ENCODE results near the gene PABPC1L. TPM values are rescaled to one million over a fixed set of nuclear protein-coding genes. Genes with fewer than 3 reads are reported as not detected.

PABPC1L gene
- total RNA-seq, 3 donors from 2014 or later (not counting 1 experiment from before 2014, with no cell fraction given) = 31.7 to 64.9 (median 48.1) TPM

- no peaks in the 10 kb centered on the region for H3K9me3 Mint-ChIP-seq
- ATAC-seq = no peak
- Histone ChIP-seq H3K27me3 (ENCODE audit: control insufficient read depth, insufficient read depth, low read length) (no peaks in the 10 kb centered on the region), H3K4me1 (ENCODE audit: control insufficient read depth, insufficient read depth, low read length) (no peaks in the 10 kb centered on the region), H3K36me3 (ENCODE audit: control insufficient read depth, insufficient read depth, low read length) (peaks cover 9% of the 10 kb centered on the region), H3K9me3 (ENCODE audit: control insufficient read depth, insufficient read depth, low read length) (no peaks in the 10 kb centered on the region), H3K27ac (ENCODE audit: low read length) (no peak overlapping the region), H3K4me3 (ENCODE audit: low read length) (no peak overlapping the region)
- no peaks in the 10 kb centered on the region for H3K27me3 Mint-ChIP-seq (ENCODE audit: low read depth in 2 of 2)
- DNase-seq = no peak
- H3K27ac Mint-ChIP-seq = no peak overlapping the region
- no peaks in the 10 kb centered on the region for H3K4me1 Mint-ChIP-seq
- H3K4me3 Mint-ChIP-seq = no peak overlapping the region
- TF ChIP-seq CTCF (IDR thresholded peaks at IDR 0.05) = no peak
- no peaks in the 10 kb centered on the region for H3K36me3 Mint-ChIP-seq
- intact Hi-C loops (cut with micrococcal nuclease) = no loop called here
- WGBS (ENCODE audit: insufficient coverage) = 96% methylated on average over 3 of the region's 3 CpGs
Observed at GRCh38 chr20:44918342-44918741, 8.5 kb downstream of the PABPC1L start.

- Histone ChIP-seq H3K27ac (ENCODE audit: low read length) (no peak overlapping the region), H3K9me3 (ENCODE audit: control insufficient read depth, insufficient read depth, low read length) (no peaks in the 10 kb centered on the region), H3K27me3 (ENCODE audit: control insufficient read depth, insufficient read depth, low read length) (no peaks in the 10 kb centered on the region), H3K36me3 (ENCODE audit: control insufficient read depth, insufficient read depth, low read length) (peaks cover 9% of the 10 kb centered on the region), H3K4me1 (ENCODE audit: control insufficient read depth, insufficient read depth, low read length) (no peaks in the 10 kb centered on the region), H3K4me3 (ENCODE audit: low read length) (no peak overlapping the region)
- TF ChIP-seq CTCF (IDR thresholded peaks at IDR 0.05) = no peak
- DNase-seq (no peak), ATAC-seq (no peak)
- intact Hi-C loops (cut with micrococcal nuclease) = no loop called here
- Mint-ChIP-seq H3K36me3 (no peaks in the 10 kb centered on the region), H3K27me3 (ENCODE audit: low read depth in 2 of 2) (no peaks in the 10 kb centered on the region), H3K4me1 (no peaks in the 10 kb centered on the region), H3K4me3 (no peak overlapping the region), H3K27ac (no peak overlapping the region), H3K9me3 (no peaks in the 10 kb centered on the region)
- 95% methylated on average over 10 of the region's 10 CpGs for WGBS (ENCODE audit: insufficient coverage)
Observed at GRCh38 chr20:44918761-44919160, 8.9 kb downstream of the PABPC1L start.

GRCh38 chr20:44921447-44921846 lies 11.6 kb downstream of the PABPC1L start:
- Histone ChIP-seq H3K36me3 (ENCODE audit: control insufficient read depth, insufficient read depth, low read length) (peaks cover 9% of the 10 kb centered on the region), H3K27me3 (ENCODE audit: control insufficient read depth, insufficient read depth, low read length) (no peaks in the 10 kb centered on the region), H3K9me3 (ENCODE audit: control insufficient read depth, insufficient read depth, low read length) (no peaks in the 10 kb centered on the region), H3K4me3 (ENCODE audit: low read length) (no peak overlapping the region), H3K27ac (ENCODE audit: low read length) (no peak overlapping the region), H3K4me1 (ENCODE audit: control insufficient read depth, insufficient read depth, low read length) (no peaks in the 10 kb centered on the region)
- TF ChIP-seq CTCF (IDR thresholded peaks at IDR 0.05) = no peak
- ATAC-seq = no peak
- WGBS (ENCODE audit: insufficient coverage) = 98% methylated on average over 14 of the region's 14 CpGs
- no peak overlapping the region for H3K27ac Mint-ChIP-seq
- H3K9me3 Mint-ChIP-seq = no peaks in the 10 kb centered on the region
- no peak for DNase-seq
- no peaks in the 10 kb centered on the region for H3K36me3 Mint-ChIP-seq
- no peaks in the 10 kb centered on the region for H3K27me3 Mint-ChIP-seq (ENCODE audit: low read depth in 2 of 2)
- no peaks in the 10 kb centered on the region for H3K4me1 Mint-ChIP-seq
- no peak overlapping the region for H3K4me3 Mint-ChIP-seq
- intact Hi-C loops (cut with micrococcal nuclease) = no loop called here

GRCh38 chr20:44924541-44924940 lies 14.7 kb downstream of the PABPC1L start:
- no peak overlapping the region for H3K27ac ChIP-seq (ENCODE audit: low read length)
- no peak overlapping the region for H3K4me3 ChIP-seq (ENCODE audit: low read length)
- H3K27me3 ChIP-seq (ENCODE audit: control insufficient read depth, insufficient read depth, low read length) = no peaks in the 10 kb centered on the region
- peaks cover 6% of the 10 kb centered on the region for H3K36me3 ChIP-seq (ENCODE audit: control insufficient read depth, insufficient read depth, low read length)
- intact Hi-C loops (cut with micrococcal nuclease) = no loop called here
- no peaks in the 10 kb centered on the region for H3K9me3 ChIP-seq (ENCODE audit: control insufficient read depth, insufficient read depth, low read length)
- no peaks in the 10 kb centered on the region for H3K27me3 Mint-ChIP-seq (ENCODE audit: low read depth in 2 of 2)
- no peaks in the 10 kb centered on the region for H3K36me3 Mint-ChIP-seq
- WGBS (ENCODE audit: insufficient coverage) = 98% methylated on average over 4 of the region's 4 CpGs
- no peak overlapping the region for H3K27ac Mint-ChIP-seq
- no peaks in the 10 kb centered on the region for H3K4me1 ChIP-seq (ENCODE audit: control insufficient read depth, insufficient read depth, low read length)
- ATAC-seq (no peak), DNase-seq (no peak)
- H3K4me1 Mint-ChIP-seq = no peaks in the 10 kb centered on the region
- no peaks in the 10 kb centered on the region for H3K9me3 Mint-ChIP-seq
- TF ChIP-seq CTCF (IDR thresholded peaks at IDR 0.05) = no peak
- no peak overlapping the region for H3K4me3 Mint-ChIP-seq
